ENCODE data around the gene KIFAP3.

DNA sequence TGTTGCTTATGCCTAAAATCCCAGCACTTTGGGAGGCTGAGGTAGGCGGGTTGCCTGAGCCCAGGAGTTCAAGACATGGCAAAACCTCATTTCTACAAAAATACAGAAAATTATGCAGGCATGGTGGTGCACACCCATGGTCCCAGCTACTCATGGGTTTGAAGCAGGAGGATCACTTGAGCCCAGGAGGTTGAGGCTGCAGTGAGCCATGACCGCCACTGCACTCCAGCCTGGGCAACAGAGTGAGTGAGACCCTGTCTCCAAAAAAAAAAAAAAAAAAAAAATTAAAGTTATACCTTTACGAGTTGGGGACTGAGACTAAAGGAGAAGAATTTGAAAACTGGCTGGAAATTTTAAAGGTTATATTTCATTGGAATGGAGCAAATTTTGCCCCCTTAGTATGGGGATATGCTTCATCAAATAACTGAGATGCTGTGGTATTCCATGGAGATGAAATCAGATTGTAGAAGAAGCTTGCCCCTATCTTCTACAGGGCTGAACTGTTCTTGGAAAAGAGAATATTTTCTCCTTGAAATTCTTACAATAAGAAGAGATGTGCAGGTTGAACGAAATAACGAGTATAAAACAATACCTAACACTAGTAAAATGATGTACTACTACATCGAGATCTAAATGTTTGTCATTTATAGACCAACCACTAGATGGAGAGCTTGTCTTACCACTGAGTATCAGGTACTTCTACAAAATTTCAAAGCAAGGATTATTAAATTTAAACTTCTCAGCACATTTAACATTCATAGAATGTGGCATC, 145.9 kb downstream of the KIFAP3 start:
- TF ChIP-seq EP300 (IDR thresholded peaks at IDR 0.05; ENCODE audit: borderline replicate concordance) (no peak), RAD21 (IDR thresholded peaks at IDR 0.05; ENCODE audit: low read depth) (peak; percentile 76), FOXM1 (IDR thresholded peaks at IDR 0.05; ENCODE audit: borderline replicate concordance, low read depth) (no peak), ZBTB7A (IDR thresholded peaks at IDR 0.05; ENCODE audit: low read depth) (no peak), TAF1 (IDR thresholded peaks at IDR 0.05; ENCODE audit: low read depth) (no peak)
- TF ChIP-seq, protein P1, sequence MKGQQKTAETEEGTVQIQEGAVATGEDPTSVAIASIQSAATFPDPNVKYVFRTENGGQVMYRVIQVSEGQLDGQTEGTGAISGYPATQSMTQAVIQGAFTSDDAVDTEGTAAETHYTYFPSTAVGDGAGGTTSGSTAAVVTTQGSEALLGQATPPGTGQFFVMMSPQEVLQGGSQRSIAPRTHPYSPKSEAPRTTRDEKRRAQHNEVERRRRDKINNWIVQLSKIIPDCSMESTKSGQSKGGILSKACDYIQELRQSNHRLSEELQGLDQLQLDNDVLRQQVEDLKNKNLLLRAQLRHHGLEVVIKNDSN (IDR thresholded peaks at IDR 0.05), result no peak
- TF ChIP-seq, protein P2, sequence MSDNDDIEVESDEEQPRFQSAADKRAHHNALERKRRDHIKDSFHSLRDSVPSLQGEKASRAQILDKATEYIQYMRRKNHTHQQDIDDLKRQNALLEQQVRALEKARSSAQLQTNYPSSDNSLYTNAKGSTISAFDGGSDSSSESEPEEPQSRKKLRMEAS (IDR thresholded peaks at IDR 0.05), result no peak

All from Ishikawa (cell line).